Lower lobe of right lung (tissue), 2 donors: Measurements from ENCODE around the gene GRM2. TPM values are rescaled to one million over a fixed set of nuclear protein-coding genes. Genes with fewer than 3 reads are reported as not detected.

Source experiments
- ATAC-seq, 2 donors: fragments of 200-7000 bp; cut with Tn5 transposase; one replicate each; pipeline ENCODE4 v1.9.1; 2020 to 2022; ENCODE audit warnings: mild to moderate bottlenecking in 2 of 2, moderate library complexity in 2 of 2
- DNase-seq: peaks from one replicate; pipeline ENCODE4 v3.0.0-alpha.2; 2020
- H3K27ac ChIP-seq: fragments of 200-600 bp; one replicate; pipeline ENCODE4 v1.8.0; 2022
- H3K27me3 ChIP-seq: fragments of 200-600 bp; one replicate; pipeline ENCODE4 v1.8.0; 2022; ENCODE audit warnings: low read depth
- H3K36me3 ChIP-seq: fragments of 200-600 bp; one replicate; pipeline ENCODE4 v1.8.0; 2022; ENCODE audit warnings: mild to moderate bottlenecking
- H3K4me1 ChIP-seq: fragments of 200-600 bp; one replicate; pipeline ENCODE4 v1.8.0; 2022
- H3K4me3 ChIP-seq: fragments of 200-600 bp; one replicate; pipeline ENCODE4 v1.8.0; 2022; ENCODE audit warnings: mild to moderate bottlenecking
- H3K9me3 ChIP-seq: fragments of 200-600 bp; one replicate; pipeline ENCODE4 v1.8.0; 2022
- CTCF ChIP-seq: fragments of 200-600 bp; IDR thresholded peaks from one replicate; pipeline ENCODE4 v1.8.0; 2022; ENCODE audit warnings: antibody characterized with exemption, mild to moderate bottlenecking
- intact Hi-C: fragments of 100-400 bp; cut with DNase I; formaldehyde crosslinking; loops from one replicate; pipeline ENCODE4 v1.11.0; 2022
- total RNA-seq: library from RNA; stranded (reverse); fragmentation: NEBNext Ultra II Directional; extraction: Animal tissue kit (Norgen Biotek cat#: 25700); gene quantifications from one replicate; pipeline ENCODE4 v1.2.1, GENCODE V29; 2021
- donor health status: DM: no; HTN: yes; CAD: no; lungs with severe emphysema.

The GRM2 gene
- total RNA-seq, 1 donor from 2014 or later, result 0.15 TPM

- intact Hi-C loops, result no loop called here
- no peaks in the 10 kb centered on the region for H3K27me3 ChIP-seq
- H3K36me3 ChIP-seq, result peaks cover 53% of the 10 kb centered on the region
- peak overlapping the region; percentile 76 for H3K27ac ChIP-seq
- TF ChIP-seq CTCF, result no peak
- H3K4me1 ChIP-seq, result peaks cover 53% of the 10 kb centered on the region
- H3K4me3 ChIP-seq, result no peak overlapping the region
- no peak for ATAC-seq
- DNase-seq, result no peak
- no peaks in the 10 kb centered on the region for H3K9me3 ChIP-seq
Measured at GRCh38 chr3:51686056-51686455, 20.8 kb upstream of the GRM2 start.

- Histone ChIP-seq H3K27me3 (no peaks in the 10 kb centered on the region), H3K27ac (peak overlapping the region; percentile 76), H3K4me3 (no peak overlapping the region), H3K9me3 (no peaks in the 10 kb centered on the region), H3K36me3 (peaks cover 59% of the 10 kb centered on the region), H3K4me1 (peaks cover 47% of the 10 kb centered on the region)
- DNase-seq (peak; percentile 72), ATAC-seq (peak; percentile 72 to 77)
- no peak for TF ChIP-seq CTCF
- intact Hi-C loops, result no loop called here
Measured at GRCh38 chr3:51686512-51687215, 20.2 kb upstream of the GRM2 start.

- Histone ChIP-seq H3K27ac (peak overlapping the region; percentile 76), H3K27me3 (no peaks in the 10 kb centered on the region), H3K4me3 (no peak overlapping the region), H3K9me3 (no peaks in the 10 kb centered on the region), H3K4me1 (peaks cover 37% of the 10 kb centered on the region), H3K36me3 (peaks cover 68% of the 10 kb centered on the region)
- ATAC-seq (no peak), DNase-seq (no peak)
- intact Hi-C loops, result no loop called here
- no peak for TF ChIP-seq CTCF
Measured at GRCh38 chr3:51687431-51688205, 19.2 kb upstream of the GRM2 start.

- H3K27ac ChIP-seq, result no peak overlapping the region
- peaks cover 74% of the 10 kb centered on the region for H3K36me3 ChIP-seq
Measured at GRCh38 chr3:51688206-51688600, 18.7 kb upstream of the GRM2 start.

GRCh38 chr3:51691021-51691420 lies 15.8 kb upstream of the GRM2 start:
- no peak for TF ChIP-seq CTCF
- Histone ChIP-seq H3K9me3 (no peaks in the 10 kb centered on the region), H3K4me3 (no peak overlapping the region), H3K4me1 (peaks cover 18% of the 10 kb centered on the region), H3K27ac (no peak overlapping the region), H3K27me3 (no peaks in the 10 kb centered on the region), H3K36me3 (peaks cover 66% of the 10 kb centered on the region)
- DNase-seq (no peak), ATAC-seq (no peak)
- intact Hi-C loops, result no loop called here

More at GRCh38 chr3:51688206-51688600, 18.7 kb upstream of the GRM2 start:
- no peak for DNase-seq
- H3K4me3 ChIP-seq, result no peak overlapping the region
- H3K4me1 ChIP-seq, result peaks cover 36% of the 10 kb centered on the region
- H3K27me3 ChIP-seq, result no peaks in the 10 kb centered on the region
- ATAC-seq, result no peak
- intact Hi-C loops, result no loop called here
- no peaks in the 10 kb centered on the region for H3K9me3 ChIP-seq
- TF ChIP-seq CTCF, result no peak
